OCI-LY7 (cell line): ENCODE data around the gene CD3E. TPM values are rescaled to one million over a fixed set of nuclear protein-coding genes. Genes with fewer than 3 reads are reported as not detected.

ENCODE experiments used
- BruUV-seq: library from RNA; stranded (reverse); fragments of 400-500 nt; replicated peaks from 2 replicates; lab custom pipeline; 2021; lab: Mats Ljungman, UMichigan
- CTCF ChIA-PET: fragments of 300-600 bp; sonication (Branson Sonifier 250); formaldehyde crosslinking; loops from one replicate; lab custom pipeline; 2022; ENCODE audit warnings: antibody characterized with exemption; ENCODE audit not compliant: unreplicated experiment; lab: Charles Lee
- POLR2A ChIA-PET: fragments of 300-600 bp; sonication (Branson Sonifier 250); formaldehyde crosslinking; loops from one replicate; lab custom pipeline; 2022; ENCODE audit warnings: antibody characterized with exemption; lab: Charles Lee
- DNase-seq: peaks from one replicate; pipeline ENCODE4 v3.0.0-alpha.2; 2015; ENCODE audit warnings: low spot score
- H2AFZ ChIP-seq: fragments of 200-600 bp; sonication (generic), shearing (Covaris generic); 2 replicates; pipeline ENCODE4 v1.6.1; 2014; ENCODE audit warnings: mild to moderate bottlenecking, antibody characterized with exemption, low read length, moderate library complexity
- H3K27ac ChIP-seq: fragments of 200-600 bp; sonication (generic); 2 replicates; pipeline ENCODE4 v1.5.1; 2014; ENCODE audit warnings: mixed run types, low read depth, mild to moderate bottlenecking, moderate library complexity, low read length, inconsistent platforms; ENCODE audit not compliant: poor library complexity, severe bottlenecking
- H3K36me3 ChIP-seq: fragments of 200-600 bp; sonication (generic); 2 replicates; pipeline ENCODE4 v1.6.1; 2014; ENCODE audit warnings: mild to moderate bottlenecking, antibody characterized with exemption, low read length, moderate library complexity, mixed read lengths; ENCODE audit not compliant: insufficient read depth
- H3K4me1 ChIP-seq: fragments of 200-600 bp; sonication (generic); 2 replicates; pipeline ENCODE4 v1.5.1; 2014; ENCODE audit warnings: mild to moderate bottlenecking, low read length; ENCODE audit not compliant: insufficient read depth, poor library complexity, severe bottlenecking
- H3K4me2 ChIP-seq: fragments of 200-600 bp; sonication (generic); 2 replicates; pipeline ENCODE4 v1.6.1; 2014; ENCODE audit warnings: mild to moderate bottlenecking, low read length
- H3K4me3 ChIP-seq: fragments of 200-600 bp; sonication (generic); 2 replicates; pipeline ENCODE4 v1.5.1; 2014; ENCODE audit warnings: mild to moderate bottlenecking, low read depth, low read length; ENCODE audit not compliant: poor library complexity, severe bottlenecking
- H3K79me2 ChIP-seq: fragments of 200-600 bp; sonication (generic); 2 replicates; pipeline ENCODE4 v1.6.1; 2016; ENCODE audit warnings: low read depth, mild to moderate bottlenecking, low read length, moderate library complexity, mixed read lengths; ENCODE audit not compliant: insufficient read depth
- H3K9me2 ChIP-seq: fragments of 200-600 bp; sonication (generic); 2 replicates; pipeline ENCODE4 v1.6.1; 2016; ENCODE audit warnings: mild to moderate bottlenecking, low read length, mixed read lengths; ENCODE audit not compliant: insufficient read depth
- H3K9me3 ChIP-seq: fragments of 200-600 bp; sonication (generic); 2 replicates; pipeline ENCODE4 v1.6.1; 2014; ENCODE audit warnings: mild to moderate bottlenecking, mixed run types, low read length, mixed read lengths
- H4K20me1 ChIP-seq: fragments of 200-600 bp; sonication (generic); 2 replicates; pipeline ENCODE4 v1.6.1; 2014; ENCODE audit warnings: mild to moderate bottlenecking, antibody characterized with exemption, low read length, moderate library complexity, mixed read lengths; ENCODE audit not compliant: insufficient read depth
- CTCF ChIP-seq: fragments of 200-600 bp; sonication (generic); conservative IDR thresholded peaks from 2 replicates; pipeline ENCODE4 v1.5.1; 2014; ENCODE audit warnings: mild to moderate bottlenecking, antibody characterized with exemption, low read length, moderate library complexity, mixed read lengths
- EZH2phosphoT487 ChIP-seq: fragments of 200-600 bp; sonication (generic); IDR thresholded peaks from 2 replicates; pipeline ENCODE4 v1.6.1; 2018; ENCODE audit warnings: low read depth, borderline replicate concordance, mild to moderate bottlenecking, mixed run types, antibody characterized with exemption, low read length, moderate library complexity, mixed read lengths
- intact Hi-C: fragments of 100-400 bp; cut with micrococcal nuclease; formaldehyde crosslinking; loops from one replicate; pipeline ENCODE4 v1.10.0; 2022; ENCODE audit not compliant: unreplicated experiment
- total RNA-seq, 2 experiments: library from RNA; depleted of rRNA in 1 of 2; stranded (reverse); fragments of >200 nt in 1 of 2; shearing (Covaris generic) in 1 of 2; gene quantifications; 2 replicates each; pipeline ENCODE4 v1.2.3, GENCODE V29; 2014 to 2022

CD3E gene
- total RNA-seq, 2 experiments from 2014 or later = 1.7 TPM; not detected in 1

GRCh38 chr11:118283037-118283636 is 21.4 kb upstream of the CD3E start:
- POLR2A ChIA-PET = interaction anchor here (0.9 to 1.2 kb wide), 2 partner anchors 12 to 39 kb away, joined by 3 to 4 read pairs; no protein-coding TSS in a partner anchor
- CTCF ChIA-PET = no interaction called here
- DNase-seq = no peak
- no peak for TF ChIP-seq EZH2phosphoT487
- TF ChIP-seq CTCF = no peak
- Histone ChIP-seq H3K27ac (no peak overlapping the region), H2AFZ (no peak overlapping the region), H3K4me3 (no peak overlapping the region), H4K20me1 (no peaks in the 10 kb centered on the region), H3K9me2 (no peaks in the 10 kb centered on the region), H3K36me3 (no peaks in the 10 kb centered on the region), H3K4me2 (no peak overlapping the region), H3K79me2 (no peaks in the 10 kb centered on the region), H3K9me3 (no peaks in the 10 kb centered on the region; the same call in 1 of the 2 replicates), H3K4me1 (peaks cover 10% of the 10 kb centered on the region)
- no TSS peak for BruUV-seq
- intact Hi-C loops = no loop called here

GRCh38 chr11:118283756-118284350 is 20.7 kb upstream of the CD3E start:
- H3K4me3 ChIP-seq = no peak overlapping the region
- H3K9me2 ChIP-seq = no peaks in the 10 kb centered on the region
- H3K4me1 ChIP-seq = peaks cover 10% of the 10 kb centered on the region
- H3K27ac ChIP-seq = no peak overlapping the region
- no peak overlapping the region for H3K4me2 ChIP-seq
- H3K9me3 ChIP-seq = no peaks in the 10 kb centered on the region; the same call in 1 of the 2 replicates
- H2AFZ ChIP-seq = 0 out of 2 replicates have a peak overlapping the region, but pooled peaks have one; percentile 21
- TF ChIP-seq EZH2phosphoT487 (no peak), CTCF (no peak)
- intact Hi-C loops = no loop called here
- no peak for DNase-seq
- ChIA-PET POLR2A (no interaction called here), CTCF (no interaction called here)
- BruUV-seq = no TSS peak
- no peaks in the 10 kb centered on the region for H3K79me2 ChIP-seq
- no peaks in the 10 kb centered on the region for H4K20me1 ChIP-seq
- no peaks in the 10 kb centered on the region for H3K36me3 ChIP-seq

- Histone ChIP-seq H4K20me1 (no peaks in the 10 kb centered on the region), H3K36me3 (no peaks in the 10 kb centered on the region), H3K27ac (no peak overlapping the region), H3K4me2 (no peak overlapping the region), H3K4me3 (no peak overlapping the region), H3K9me3 (0 out of 2 replicates have a peak, but pooled peaks cover 3% of the 10 kb centered on the region), H3K79me2 (no peaks in the 10 kb centered on the region), H3K9me2 (no peaks in the 10 kb centered on the region), H3K4me1 (peaks cover under 1% of the 10 kb centered on the region), H2AFZ (no peak overlapping the region)
- CTCF ChIA-PET = no interaction called here
- no peak for DNase-seq
- TF ChIP-seq EZH2phosphoT487 (no peak), CTCF (no peak)
- no TSS peak for BruUV-seq
- intact Hi-C loops = no loop called here
- POLR2A ChIA-PET = interaction anchor here (0.6 kb wide), 1 partner anchor 65 kb away, joined by 3 read pairs; no protein-coding TSS in a partner anchor
Measured at GRCh38 chr11:118286545-118286944, 18.0 kb upstream of the CD3E start.
